HG03460 (cell line): ENCODE data around the gene DIPK1A.

Experiments used
- ATAC-seq: cut with Tn5 transposase; IDR thresholded peaks from one replicate; pipeline ENCODE4 v1.9.1; 2021; ENCODE audit not compliant: unreplicated experiment

Gene DIPK1A

DNA sequence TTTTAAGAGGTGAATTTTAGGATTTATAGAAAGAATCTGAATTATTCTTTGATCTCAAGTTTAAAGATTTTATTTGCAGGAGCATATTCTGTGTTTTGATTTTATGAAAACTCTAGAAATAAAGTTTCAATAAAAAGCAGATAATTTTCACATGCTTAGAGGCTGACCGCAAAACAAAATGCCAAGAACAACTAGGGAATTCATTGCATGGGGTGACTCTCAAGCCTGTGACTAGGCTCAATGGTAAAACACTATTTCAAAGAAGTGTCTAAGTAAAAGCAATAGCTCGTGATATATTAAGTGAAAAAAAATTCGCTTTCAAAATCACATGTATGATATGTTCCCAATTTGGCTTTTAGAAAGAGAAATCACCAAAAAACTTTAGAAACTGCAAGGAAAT lies 79.9 kb downstream of the DIPK1A start:
- ATAC-seq = no peak

DNA sequence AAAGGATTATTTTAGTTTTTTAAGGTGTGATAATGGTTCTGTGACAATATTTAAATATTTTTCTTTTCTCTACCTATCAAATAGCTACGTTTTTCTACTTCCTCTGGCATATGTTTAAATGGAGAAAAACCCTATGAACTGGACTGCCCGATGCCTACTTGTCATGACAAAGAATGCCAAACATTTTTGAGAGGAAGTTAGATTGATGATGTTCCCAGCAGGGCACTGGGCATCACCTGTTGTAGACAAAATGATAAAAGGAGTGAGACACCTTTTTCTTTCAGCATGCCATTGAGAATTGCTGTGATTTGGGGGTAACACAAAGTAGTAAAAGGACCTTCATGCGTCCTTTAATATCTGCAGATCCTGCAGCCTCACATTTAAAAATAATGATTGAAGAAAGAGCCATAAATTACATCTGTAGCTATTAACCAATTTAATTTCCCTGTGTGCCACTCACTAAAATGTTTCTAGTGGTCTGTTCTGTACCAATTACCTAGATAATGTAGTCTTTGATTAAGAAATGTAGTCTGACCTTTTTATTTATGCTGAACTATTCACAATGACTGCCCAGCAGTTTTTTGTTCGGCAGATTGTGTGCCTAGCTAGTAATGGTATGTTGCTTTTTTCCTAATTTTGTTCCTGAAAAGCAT lies 81.8 kb downstream of the DIPK1A start:
- no peak for ATAC-seq

DNA sequence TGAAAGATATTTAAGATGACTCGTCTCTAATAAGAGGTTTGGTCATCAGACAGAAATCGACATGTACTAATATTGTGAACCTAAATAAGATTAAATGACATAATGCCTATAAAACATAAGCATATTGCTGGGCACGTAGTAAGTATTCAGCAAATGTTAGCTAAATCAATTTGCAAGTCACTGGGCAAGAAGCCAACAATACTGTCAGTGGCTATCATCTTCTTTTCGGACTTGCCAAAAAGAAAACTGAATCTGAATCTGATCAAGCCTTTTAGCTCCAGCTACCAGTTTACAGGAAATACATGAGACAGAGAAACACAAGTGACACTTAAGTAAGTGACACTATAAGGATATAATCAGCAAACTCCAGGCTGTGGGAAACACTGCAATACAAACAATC lies 83.5 kb downstream of the DIPK1A start:
- no peak for ATAC-seq

DNA sequence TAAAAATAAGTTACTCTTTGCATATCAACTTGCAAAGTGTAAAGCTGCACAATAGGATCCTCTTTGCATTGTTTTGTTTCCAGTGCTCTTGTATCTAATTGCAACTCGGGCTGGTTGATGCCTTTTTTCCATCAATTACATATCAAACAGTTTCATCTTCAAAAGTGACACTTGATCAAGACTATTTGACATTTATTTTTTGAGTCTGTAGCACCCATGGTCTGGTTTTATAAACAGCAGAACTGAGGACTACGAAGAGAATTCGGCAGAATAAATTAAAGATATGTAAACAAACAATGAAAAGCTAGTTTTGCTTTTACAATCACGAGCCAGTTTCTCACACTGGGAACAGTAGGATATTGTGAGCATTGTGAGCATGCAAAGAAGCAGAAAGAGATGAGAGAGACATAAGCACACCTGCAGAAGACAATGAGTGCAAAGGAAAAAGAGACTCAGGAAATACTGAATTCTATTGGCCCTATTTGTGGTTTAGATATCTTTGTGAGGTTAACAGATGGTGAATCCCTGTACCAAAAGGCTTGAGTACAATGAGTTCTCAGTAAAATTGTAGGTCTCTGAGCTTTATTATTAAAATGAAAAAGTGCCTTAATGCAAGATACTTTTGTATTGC lies 84.1 kb downstream of the DIPK1A start:
- ATAC-seq = no peak

DNA sequence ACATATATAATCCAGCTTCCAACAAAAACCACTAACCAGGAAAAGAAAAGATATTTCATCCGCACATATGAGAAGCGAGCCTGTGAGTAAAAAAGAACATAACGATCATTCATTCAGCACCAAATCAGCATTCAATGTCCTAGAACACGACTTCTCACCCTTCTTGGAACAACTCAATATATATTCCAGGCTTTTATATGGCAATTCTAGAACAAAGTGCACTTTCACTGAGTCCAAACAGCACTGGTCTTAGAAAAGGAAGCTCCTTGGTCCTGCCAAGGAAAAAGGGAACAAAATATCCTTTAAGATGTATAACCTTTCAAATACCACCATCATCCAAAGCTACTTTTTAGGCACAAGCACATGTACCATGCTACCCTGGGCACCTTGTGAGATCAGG lies 84.9 kb downstream of the DIPK1A start:
- no peak for ATAC-seq

DNA sequence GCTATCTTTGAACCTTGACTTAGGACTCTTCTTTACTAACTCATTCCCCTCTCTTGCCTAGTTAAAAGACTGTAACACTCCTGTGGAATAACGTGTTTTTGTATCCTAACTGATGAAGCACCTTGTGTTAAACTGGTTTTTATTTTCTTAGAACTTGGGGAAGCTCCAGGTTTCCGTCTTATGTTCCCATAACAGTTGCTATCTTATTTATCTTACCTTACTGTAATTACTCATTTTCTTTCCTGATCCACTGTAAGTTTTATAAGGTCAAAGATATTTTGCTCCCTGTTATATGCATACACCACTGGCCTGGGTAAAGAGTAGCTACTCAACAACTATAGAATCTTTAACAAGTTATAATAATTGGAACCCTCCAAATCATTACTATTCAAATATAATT lies 86.3 kb downstream of the DIPK1A start:
- no peak for ATAC-seq

DNA sequence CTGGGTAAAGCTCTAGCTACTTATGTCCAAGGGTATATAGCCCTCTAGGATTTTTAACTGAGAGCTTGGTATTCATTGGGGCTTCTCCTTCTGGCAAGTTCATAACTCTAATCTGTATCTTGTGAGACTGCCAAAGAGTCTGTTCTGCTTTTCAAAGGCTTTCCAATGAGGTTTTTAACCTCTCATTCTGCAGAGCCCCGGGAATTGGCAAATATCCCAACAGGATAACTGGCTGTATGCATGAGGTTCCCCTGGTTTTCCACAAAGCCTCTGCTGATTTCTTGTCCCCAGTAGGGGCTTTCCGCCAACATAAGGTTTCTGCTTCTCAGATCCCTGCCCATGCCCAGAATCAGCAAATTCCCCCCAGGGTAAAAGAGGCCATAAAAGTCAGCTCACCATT lies 88.5 kb downstream of the DIPK1A start:
- no peak for ATAC-seq

DNA sequence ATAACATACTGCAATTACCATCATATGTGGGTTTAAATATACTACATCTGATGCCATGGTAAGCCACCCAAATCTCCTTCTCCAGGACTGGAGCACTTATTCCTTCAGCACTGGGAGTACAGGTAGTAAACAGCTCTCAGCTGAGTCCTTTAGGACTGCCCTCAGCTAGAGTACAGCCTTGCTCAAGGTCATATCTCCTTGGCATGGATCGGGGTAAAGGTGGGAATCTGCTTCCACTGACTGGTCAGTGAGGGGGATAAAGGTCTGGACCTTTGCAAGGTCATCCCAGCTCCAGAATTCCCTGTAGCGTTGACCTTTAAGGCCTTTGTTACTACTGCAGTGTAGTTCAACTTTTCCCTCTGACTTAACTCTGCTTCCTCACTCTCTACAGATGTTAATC lies 90.7 kb downstream of the DIPK1A start:
- ATAC-seq = no peak

DNA sequence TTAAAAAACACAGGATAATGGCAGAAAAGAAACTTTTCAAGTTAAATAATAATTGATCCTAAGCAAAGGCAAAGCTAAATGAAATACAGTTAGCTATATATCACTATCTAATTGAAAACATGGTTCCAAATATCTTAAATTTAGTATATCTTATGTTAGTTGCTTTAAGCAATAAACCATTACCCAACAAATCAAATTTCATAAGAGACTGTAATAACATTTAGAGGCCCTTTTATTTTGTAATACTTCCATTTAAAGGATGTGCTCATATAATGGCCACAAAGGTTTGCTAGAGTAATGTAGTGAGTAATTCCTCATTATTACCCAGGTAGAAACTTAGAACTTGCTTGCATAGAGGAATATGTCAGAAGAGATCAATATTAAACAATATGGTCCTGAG lies 97.1 kb downstream of the DIPK1A start:
- ATAC-seq = no peak

DNA sequence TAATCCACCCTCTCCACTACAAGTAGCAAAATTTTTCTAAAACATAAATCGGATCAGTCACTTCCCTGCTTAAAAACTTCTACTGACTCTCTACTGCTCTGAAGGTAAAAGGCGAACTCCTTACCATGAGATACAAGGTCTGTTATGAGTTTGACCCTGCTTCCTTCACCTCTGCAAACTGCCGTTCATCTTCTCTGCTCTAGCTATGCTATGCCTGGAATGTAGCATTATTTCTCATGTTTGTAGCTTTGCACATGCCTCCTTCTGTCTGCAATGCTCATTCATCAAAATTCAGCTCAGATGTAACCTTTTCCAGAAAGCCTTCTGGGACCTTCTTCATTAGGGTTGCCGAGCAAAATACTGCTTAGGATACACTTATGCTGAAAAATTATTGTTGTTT lies 98.7 kb downstream of the DIPK1A start:
- ATAC-seq = no peak

DNA sequence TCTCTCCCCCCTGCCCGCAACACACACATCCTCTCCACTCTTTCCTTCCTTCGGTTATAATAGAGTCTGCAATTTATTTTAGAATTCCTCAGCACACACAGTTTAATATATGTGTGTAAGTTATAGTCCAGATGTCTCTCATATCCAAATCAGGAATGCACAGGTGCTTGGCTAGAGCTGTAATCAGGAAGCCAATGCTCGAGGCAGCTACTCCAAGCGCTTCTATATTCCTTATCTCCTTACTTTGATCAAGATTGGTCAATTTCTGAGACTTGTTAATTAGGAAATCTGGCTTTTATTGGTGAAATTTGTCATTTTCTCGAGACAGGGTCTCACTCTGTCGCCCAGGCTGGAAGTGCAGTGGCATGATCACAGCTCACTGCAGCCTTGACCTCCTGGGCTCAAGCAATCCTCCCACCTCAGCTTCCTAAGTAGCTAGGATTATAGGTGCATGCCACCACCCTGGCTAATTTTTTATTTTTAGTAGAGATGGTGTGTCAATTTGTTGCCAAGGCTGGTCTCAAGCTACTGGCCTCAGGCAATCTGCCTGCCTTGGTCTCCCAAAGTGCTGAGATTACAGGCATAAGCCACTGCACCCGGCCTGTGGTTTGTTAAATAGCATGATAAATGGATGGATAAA lies 101.7 kb downstream of the DIPK1A start:
- ATAC-seq = no peak

DNA sequence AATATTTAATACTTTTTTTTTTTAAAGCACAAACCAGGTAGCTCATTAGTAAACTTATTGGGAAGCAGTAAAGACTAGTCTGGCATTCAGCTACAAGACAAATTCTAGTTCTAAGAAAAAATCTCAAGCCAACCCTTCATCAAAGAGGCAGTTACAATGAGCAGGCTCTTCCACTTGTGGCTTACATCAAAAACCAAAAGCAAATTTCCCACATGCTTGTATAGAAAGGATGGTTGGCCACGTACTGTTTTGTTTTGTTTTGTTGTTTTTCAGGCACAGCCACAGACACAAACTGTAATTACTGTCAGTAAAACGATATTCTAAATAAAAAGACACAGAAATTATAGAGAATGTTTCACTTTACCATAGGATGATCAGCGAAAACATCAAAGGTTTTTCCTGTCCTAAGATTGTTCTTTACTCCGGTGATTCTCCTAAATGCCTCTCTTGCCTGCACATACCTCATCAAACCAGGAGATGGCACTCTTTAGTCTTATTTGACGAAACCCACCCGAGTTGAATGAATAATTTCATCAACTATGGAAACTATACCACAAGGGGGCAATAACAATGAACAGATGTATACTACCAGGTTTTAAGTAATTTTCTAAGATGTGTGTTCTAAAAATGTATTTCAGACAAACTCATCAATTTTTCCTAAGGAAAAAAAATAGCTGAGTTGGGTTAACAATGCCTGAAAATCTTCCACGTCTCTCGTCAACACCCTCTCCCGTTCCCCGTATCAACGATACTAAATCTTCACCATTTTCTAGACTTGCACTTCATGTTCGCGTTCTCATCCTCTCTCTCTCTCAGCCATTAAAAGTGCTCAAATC lies 102.5 kb downstream of the DIPK1A start:
- no peak for ATAC-seq

DNA sequence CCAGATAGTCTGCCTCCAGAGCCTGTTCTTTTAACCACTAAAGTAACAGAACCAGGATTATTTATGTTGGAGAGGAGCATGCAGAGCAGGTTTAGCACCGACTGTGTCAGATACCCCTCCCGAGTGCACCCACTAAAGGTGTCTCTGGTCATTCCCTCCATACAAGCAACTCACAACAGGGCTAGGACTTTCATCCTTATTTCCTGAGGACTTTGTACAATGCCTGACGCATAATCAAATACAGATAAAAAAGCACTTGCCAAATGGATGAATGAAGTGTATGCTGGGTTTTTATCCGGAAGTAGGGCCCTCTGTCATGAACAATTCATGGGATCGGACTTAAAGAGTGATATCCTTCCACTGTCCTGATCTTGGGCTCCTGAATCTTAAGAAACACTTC lies 103.4 kb downstream of the DIPK1A start:
- ATAC-seq = no peak

DNA sequence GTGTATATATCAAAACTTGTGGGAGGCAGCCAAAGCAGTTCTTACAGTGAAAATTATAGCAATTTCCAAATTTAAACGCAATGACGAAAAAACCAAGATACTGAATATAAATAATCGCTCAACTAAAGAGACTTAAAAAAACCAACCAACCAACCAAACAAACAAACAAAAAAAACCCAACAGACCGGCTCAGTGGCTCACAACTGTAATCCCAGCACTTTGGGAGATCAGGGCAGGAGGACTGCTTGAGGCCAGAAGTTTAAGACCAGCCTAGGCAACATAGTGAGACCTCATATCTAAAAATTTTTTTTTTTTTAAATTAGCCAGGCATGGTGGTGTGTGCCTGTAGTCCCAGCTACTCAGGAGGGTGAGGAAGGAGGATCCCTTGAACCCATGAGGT lies 106.0 kb downstream of the DIPK1A start:
- ATAC-seq = no peak

DNA sequence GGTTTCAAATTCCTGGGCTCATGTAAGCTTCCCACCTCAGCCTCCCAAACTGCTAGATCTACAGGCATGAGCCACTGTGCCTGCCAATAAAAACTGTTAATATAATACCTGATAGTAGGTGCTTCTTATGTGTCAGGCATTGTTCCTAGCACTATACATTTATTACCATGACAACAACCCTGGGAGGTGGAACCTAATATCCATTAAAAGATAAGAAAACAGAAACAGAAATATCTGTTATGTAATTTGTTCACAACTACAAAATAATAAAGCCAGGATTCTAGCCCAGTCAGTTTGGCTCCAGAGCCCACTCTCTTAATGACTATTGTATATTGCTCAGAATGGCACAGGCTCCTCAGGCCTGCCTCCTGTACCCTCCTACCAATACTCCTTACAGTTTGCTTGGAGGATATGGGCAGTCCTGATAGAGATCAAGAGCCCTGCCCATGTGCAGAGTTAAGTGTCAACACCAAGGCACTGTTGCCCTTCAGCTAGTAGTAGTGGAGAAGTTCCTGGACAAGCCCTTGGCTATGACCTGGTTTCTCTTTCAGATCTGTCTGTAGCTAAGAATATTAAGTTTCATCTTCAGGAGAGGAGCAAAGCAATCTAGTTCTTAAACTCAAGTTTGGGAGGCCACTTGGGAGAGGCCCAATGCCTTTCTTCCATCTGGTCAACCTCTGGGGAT lies 107.0 kb downstream of the DIPK1A start:
- no peak for ATAC-seq

DNA sequence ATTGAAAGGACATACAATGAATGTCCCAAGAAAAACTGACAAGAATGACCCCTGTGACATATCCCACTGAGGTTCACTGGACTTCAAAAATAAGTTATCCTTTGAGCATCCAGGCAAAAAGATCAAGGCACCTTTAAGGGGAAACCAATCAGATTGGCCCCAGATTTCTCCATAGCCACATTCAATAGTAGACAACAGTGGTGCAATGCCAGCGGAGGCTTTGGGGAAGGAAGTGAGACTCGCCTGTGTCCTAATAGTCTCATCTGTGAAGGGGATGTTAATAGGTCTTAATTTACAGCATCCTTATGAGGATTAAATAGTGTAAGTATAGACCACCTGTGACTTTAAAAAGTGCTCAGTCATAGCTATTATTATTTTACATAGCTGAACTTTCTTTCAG lies 108.0 kb downstream of the DIPK1A start:
- ATAC-seq = no peak

DNA sequence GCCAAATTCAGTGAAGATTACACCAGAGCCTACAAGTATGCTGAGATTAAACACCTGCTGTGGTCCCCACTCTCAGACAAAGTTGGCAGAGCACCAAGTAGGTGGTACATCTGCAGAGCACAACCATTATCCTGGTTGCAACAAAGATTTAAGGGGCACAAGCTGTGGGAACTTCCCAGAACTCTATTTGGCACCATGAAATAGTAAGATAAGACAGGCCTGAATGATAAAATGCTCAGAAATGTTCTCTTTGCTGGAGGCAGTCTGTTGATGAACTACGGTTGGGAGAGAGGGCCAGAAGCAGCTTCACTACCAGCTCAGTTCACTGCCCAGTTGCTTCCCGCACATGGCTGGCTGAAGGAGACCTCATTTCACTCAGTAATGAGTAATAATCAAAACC lies 109.5 kb downstream of the DIPK1A start:
- ATAC-seq = no peak

DNA sequence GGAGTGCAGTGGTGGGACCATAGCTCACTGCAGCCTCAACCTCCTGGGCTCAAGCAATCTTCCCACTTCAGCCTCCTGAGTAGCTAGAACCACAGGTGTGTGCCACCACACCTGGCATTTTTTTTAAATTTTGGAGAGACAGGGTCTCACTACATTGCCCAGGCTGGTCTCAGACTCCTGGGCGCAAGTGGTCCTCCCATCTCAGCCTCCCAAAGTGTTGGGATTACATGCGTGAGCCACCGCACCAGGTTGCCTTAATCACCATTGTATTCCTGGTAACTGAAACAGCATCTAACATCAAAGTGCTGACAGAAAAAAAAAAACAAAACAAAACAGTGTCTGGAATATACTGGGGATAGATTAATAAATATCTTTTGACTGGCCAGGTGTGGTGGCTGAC lies 111.2 kb downstream of the DIPK1A start:
- ATAC-seq = no peak

DNA sequence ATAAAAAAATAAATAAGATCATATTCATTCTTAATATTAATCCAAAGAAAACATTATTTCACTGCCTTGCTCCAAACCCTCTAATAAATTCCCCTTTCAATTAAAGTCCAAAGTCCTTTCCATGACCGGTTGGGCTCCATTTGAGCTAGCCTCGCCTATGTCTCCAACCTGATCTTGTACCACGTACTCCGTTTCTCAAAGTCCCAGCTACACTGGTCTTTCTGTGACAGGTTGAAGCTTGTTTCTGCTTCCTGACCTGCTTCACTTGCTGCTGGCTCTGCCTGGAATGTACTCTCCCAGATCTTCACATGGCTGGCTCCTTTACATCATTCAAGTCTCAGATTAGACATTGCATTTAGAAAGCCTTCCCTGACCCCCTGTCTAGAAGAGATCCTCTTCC lies 113.1 kb downstream of the DIPK1A start:
- no peak for ATAC-seq

DNA sequence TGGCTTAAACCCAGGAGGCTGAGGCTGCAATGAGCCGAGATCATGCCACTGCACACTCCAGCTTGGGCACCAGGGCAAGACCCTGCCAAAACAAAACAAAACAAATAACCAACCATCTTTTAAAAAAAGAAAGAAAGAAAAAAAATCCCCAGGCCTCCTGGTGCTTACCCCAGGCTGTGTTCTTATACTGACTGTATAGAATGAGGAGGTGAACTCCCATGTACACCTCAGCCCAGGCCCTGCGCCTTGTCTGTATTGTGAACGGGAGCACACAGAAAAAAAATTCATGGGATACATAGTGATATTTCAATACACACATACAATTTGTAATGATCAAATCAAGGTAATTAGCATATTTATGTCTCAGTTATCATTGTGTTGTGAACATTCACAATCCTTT lies 115.4 kb downstream of the DIPK1A start:
- ATAC-seq = no peak

DNA sequence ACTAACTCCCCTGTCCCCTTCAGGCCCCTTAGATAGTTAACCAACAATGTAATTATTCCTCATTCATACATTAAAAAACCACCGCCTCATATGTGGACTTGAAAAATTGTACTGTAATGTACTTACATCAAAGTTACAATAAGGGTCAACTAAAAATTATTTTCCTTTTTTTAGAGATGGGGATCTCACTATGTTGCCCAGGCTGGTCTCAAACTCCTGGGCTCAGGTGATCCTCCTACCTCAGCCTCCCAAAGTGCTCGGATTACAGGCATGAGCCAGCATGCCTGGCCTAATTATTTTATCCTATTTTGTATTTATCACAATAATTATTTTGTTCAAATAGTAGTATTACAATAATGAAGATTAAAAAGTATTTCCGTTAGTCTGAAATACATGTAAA lies 116.8 kb downstream of the DIPK1A start:
- no peak for ATAC-seq
